Activated naive CD8-positive, alpha-beta T cell (primary cell): ENCODE data around the gene UBAP1.
"Not testable (repeated sequence)": the region's sequence is repeated elsewhere in the genome, so short reads cannot be mapped to it uniquely, and the experiment has no call there.

Experiments
- H3K27ac Mint-ChIP-seq: one replicate; pipeline ENCODE4 v1.8.0; 2021; ENCODE audit warnings: mixed read lengths
- H3K27me3 Mint-ChIP-seq: one replicate; pipeline ENCODE4 v1.8.0; 2021; ENCODE audit warnings: mixed read lengths
- H3K36me3 Mint-ChIP-seq: one replicate; pipeline ENCODE4 v1.8.0; 2021; ENCODE audit warnings: mixed read lengths
- H3K4me1 Mint-ChIP-seq: one replicate; pipeline ENCODE4 v1.8.0; 2021; ENCODE audit warnings: low read depth, mixed read lengths
- H3K4me3 Mint-ChIP-seq: one replicate; pipeline ENCODE4 v1.8.0; 2021; ENCODE audit warnings: mild to moderate bottlenecking, mixed read lengths
- H3K9me3 Mint-ChIP-seq: one replicate; pipeline ENCODE4 v1.8.0; 2021; ENCODE audit warnings: low read depth, mixed read lengths

UBAP1 gene

DNA sequence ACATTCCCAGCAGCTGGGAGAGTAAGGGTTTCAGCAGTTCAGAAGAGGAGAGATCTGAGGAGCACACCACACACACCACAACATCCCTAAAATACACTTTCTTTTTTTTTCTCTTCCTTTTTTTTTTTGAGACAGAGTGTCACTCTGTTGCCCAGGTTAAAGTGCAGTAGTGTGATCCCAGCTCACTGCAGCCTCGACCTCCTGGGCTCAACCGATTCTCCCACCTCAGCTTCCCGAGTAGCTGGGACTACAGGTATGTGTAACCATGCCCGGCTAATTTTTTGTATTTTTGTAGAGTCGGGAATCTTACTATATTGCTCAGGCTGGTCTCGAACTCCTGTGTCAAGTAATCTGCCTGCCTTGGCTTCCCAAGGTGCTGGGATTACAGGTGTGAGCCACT, 9.7 kb upstream of the UBAP1 start:
- no peaks in the 10 kb centered on the region for H3K27me3 Mint-ChIP-seq
- no peak overlapping the region for H3K27ac Mint-ChIP-seq
- H3K4me3 Mint-ChIP-seq, result no peak overlapping the region
- no peaks in the 10 kb centered on the region for H3K36me3 Mint-ChIP-seq
- H3K9me3 Mint-ChIP-seq, result no peaks in the 10 kb centered on the region
- peaks cover 8% of the 10 kb centered on the region for H3K4me1 Mint-ChIP-seq

DNA sequence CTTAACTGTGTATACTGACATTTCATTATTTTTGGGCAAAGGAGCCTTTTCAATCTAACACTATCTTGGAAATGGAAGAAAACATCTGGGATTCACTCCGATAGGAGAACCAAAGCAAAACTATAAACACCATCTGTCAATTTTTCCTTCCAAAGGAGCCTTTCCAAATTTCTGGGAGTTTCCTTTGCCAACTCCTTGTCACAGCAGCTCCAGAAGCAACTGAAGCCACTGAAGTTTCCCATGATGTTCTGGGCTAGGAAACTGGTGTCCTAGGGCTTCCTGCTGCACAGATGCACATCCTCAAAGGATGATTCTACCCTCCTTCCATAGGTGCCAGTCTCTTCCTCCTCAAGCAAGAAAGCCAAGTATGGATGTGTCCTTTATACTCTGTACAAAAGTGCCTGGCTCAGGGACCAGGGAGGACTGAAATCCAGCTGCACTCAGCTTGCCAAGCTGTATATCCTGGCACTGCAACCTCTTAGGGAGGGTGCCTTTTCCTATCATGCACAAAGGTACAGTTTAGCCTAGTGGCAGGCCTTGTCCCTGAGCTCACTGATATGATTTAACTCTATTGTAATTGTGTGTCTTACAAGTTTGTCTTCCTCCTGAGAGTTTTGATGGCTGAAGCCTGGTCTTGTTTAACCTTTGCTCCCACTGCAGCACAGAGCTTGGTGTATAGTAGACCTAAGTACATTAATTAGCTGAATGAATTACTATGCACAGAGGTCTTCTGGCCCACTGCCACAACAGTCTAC, 8.4 kb upstream of the UBAP1 start:
- H3K27ac Mint-ChIP-seq, result peak overlapping the region; percentile 46
- H3K27me3 Mint-ChIP-seq, result no peaks in the 10 kb centered on the region
- peaks cover 8% of the 10 kb centered on the region for H3K4me1 Mint-ChIP-seq
- no peaks in the 10 kb centered on the region for H3K9me3 Mint-ChIP-seq
- no peak overlapping the region for H3K4me3 Mint-ChIP-seq
- H3K36me3 Mint-ChIP-seq, result no peaks in the 10 kb centered on the region

DNA sequence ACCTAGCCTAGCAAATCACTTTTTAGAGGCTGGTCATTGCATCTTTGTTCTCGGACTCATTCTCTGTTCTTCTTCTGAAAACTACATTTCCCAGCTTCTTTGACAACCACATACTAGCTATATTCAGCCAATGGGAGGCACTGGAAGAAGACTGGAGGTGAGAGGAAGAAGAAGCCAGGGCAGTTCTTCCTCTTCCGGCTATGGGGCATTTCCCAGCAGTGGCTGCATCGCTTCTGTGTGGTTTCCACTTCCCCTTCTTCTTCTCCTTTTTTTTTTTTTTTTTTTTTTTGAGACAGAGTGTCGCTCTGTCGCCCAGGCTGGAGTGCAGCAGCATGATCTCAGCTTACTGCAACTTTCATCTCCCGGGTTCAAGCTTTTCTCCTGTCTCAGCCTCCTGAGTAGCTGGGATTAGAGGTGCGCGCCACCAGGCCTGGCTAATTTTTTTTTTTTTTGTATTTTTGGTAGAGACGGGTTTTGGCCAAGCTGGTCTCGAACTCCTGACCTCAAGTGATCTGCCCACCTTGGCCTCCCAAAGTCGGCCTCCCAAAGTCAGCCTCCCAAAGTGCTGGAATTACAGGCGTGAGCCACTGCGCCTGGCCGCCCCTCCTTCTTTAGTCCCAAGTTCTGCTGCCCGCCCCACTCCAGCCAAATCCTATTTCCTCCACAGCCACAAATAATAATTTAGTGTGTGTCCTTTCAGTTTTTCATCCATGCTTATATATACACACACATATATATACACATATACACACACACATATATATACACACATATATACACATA, 6.9 kb upstream of the UBAP1 start:
- Mint-ChIP-seq H3K4me3 (peak overlapping the region; percentile 76), H3K27ac (peak overlapping the region; percentile 87), H3K27me3 (no peaks in the 10 kb centered on the region), H3K36me3 (no peaks in the 10 kb centered on the region), H3K4me1 (peaks cover 13% of the 10 kb centered on the region), H3K9me3 (no peaks in the 10 kb centered on the region)

DNA sequence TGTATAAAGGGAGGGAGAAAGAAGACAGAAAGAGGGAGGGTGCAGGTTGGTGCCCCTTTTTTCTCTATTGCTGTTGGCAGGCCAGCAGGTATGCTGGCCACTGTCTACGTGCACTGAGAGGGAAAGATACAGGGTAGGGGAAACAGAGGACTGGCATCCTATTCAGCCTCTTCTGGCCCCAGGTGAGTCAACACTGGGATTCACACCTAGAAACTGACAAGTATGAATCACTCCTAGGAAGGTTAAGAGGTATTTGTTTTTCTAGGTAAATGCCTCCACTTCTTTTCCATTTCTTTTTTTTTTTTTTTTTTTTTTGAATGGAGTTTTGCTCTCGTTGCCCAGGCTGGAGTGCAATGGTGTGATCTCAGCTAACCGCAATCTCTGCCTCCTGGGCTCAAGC, 2.8 kb upstream of the UBAP1 start:
- Mint-ChIP-seq H3K4me1 (peaks cover 31% of the 10 kb centered on the region), H3K27me3 (no peaks in the 10 kb centered on the region), H3K27ac (no peak overlapping the region), H3K4me3 (no peak overlapping the region), H3K36me3 (no peaks in the 10 kb centered on the region), H3K9me3 (no peaks in the 10 kb centered on the region)

DNA sequence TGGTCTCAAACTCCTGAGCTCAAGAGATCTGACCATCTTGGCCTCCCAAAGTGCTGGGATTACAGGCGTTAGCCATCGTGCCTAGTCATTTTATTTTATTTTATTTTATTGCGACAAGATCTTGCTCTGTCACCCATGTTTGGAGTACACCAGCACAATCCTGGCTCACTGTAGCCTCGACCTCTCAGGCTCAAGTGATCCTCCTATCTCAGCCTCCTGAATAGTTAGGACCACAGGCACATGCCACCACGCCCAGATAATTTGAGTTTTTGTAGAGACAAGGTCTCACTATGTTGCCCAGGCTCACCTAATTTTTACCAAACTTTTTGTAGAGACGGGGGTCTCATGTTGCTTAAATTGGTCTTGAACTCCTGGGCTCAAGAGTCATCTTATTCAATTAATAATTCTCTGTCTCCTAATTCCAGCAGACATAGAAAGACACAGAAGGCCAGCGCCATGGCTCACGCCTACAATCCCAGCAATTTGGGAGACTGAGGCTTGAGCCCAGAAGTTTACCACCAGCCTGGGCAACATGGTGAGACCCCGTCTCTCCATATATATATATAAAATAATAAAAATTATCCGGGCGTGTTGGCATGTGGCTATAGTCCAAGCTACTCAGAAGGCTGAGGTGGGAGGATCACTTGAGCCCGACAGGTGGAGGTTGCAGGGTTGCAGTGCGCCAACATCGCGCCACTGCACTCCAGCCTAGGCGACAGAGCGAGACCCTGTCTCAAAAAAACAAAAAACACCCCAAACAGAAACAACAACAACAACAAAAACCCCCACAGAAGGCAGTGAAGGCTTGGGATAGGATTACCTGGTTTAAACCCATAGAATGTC, 1.0 kb upstream of the UBAP1 start:
- no peaks in the 10 kb centered on the region for H3K9me3 Mint-ChIP-seq
- peak overlapping the region; percentile 95 for H3K4me3 Mint-ChIP-seq
- H3K27ac Mint-ChIP-seq, result peak overlapping the region; percentile 97
- H3K4me1 Mint-ChIP-seq, result peaks cover 29% of the 10 kb centered on the region
- no peaks in the 10 kb centered on the region for H3K27me3 Mint-ChIP-seq
- H3K36me3 Mint-ChIP-seq, result no peaks in the 10 kb centered on the region

DNA sequence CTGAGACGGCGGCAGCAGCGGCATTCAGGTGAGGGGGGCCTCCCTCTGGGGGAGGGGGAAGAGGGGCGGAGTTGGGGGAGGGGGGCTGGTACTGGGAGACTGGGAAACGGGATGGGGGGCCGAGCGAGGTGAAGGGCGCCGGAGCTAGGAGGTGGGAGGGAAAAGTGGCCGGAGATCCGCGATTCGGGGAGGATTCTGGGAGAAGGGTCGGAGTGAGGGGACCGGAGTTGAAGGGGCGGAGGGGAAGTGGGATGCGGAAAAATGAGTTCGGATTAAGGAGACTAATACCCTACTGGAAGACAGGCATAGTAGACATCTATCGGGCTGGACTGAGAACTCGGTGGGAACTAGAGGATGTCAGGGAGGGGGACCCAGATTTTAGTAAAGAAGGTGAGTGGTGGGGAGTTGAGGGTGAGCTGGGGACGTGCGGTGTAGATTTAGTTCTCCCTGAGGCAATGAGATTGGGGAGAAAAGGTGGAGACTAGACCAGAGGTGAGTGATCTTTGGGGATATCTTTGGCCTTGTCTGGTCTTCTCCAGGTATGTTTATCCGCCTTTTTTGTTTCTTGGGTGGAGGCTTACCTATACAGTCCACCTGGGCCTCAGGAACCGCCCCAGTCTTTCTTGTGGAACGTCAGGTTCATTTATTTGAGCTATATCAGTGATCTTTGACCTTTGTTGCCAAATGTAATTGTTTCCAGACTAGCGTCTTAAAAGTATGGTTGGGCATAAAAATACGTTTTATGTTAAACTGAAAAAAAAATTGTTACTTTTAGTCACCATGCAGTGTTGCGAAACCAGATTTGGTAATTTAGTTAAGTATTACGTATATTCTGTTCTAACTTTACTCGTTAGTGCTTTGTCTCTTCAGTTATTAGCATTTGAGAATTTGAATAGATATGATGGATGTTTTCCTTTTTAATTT, 632 bp downstream of the UBAP1 start:
- Mint-ChIP-seq H3K27ac (peak overlapping the region; percentile 97), H3K9me3 (no peaks in the 10 kb centered on the region), H3K4me3 (peak overlapping the region; percentile 95), H3K27me3 (no peaks in the 10 kb centered on the region), H3K36me3 (no peaks in the 10 kb centered on the region), H3K4me1 (peaks cover 32% of the 10 kb centered on the region)

DNA sequence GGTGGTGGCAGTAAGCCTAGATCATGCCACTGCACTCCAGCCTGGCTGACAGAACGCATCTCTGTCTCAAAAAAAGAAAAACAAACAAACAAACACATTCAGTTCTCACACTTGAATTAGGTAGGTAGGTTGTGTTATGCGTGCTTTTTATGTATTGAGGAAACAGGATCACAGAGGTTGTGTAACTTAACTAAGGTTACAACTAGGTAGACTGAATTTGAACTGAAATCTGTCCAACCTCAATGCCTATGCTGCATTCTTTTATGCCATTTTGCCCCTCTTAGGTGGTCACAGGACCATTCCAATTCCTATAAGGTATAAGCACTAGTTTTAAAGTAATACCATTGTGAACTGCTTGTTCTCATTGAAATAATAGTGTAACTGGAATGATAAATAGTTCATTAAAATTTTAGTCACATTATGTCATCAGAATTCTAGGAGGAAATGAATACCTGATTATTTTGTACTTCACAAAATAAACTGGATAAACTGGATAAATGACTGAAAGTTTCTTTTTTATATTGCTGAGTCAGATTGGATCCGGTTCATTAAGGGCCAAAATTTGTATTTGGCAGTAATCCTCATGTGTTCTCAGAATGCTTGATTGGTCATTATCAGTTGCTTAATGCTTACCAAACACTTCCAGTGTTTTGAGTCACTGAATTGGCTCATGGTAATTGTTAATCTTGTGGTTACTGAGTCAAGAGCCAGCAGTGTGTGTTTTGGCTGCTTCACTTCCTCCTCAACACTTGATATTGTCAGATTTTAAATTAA, 7.1 kb downstream of the UBAP1 start:
- Mint-ChIP-seq H3K4me3 (peak overlapping the region; percentile 20), H3K27me3 (no peaks in the 10 kb centered on the region), H3K4me1 (peaks cover 49% of the 10 kb centered on the region), H3K36me3 (peaks cover 4% of the 10 kb centered on the region), H3K27ac (peak overlapping the region; percentile 81), H3K9me3 (no peaks in the 10 kb centered on the region)

DNA sequence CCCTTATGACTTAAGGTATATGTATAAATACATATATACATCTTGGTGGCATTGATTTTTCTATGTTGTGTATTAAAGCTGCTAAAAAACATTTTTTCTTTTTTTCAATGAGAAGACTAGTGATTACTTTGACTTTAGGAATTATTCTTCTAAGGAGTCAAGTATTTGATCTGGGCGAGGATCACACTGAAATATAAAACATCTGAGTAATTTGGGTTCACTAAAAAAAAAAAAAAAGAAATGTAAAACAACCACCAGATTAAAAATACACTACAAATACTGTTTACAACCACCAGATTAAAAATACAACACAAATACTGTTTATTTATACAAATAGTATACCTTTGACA, 9.0 kb downstream of the UBAP1 start:
- Mint-ChIP-seq H3K4me3 (no peak overlapping the region), H3K36me3 (peaks cover 7% of the 10 kb centered on the region), H3K27ac (peak overlapping the region; percentile 18), H3K27me3 (no peaks in the 10 kb centered on the region), H3K9me3 (no peaks in the 10 kb centered on the region), H3K4me1 (peaks cover 55% of the 10 kb centered on the region)

DNA sequence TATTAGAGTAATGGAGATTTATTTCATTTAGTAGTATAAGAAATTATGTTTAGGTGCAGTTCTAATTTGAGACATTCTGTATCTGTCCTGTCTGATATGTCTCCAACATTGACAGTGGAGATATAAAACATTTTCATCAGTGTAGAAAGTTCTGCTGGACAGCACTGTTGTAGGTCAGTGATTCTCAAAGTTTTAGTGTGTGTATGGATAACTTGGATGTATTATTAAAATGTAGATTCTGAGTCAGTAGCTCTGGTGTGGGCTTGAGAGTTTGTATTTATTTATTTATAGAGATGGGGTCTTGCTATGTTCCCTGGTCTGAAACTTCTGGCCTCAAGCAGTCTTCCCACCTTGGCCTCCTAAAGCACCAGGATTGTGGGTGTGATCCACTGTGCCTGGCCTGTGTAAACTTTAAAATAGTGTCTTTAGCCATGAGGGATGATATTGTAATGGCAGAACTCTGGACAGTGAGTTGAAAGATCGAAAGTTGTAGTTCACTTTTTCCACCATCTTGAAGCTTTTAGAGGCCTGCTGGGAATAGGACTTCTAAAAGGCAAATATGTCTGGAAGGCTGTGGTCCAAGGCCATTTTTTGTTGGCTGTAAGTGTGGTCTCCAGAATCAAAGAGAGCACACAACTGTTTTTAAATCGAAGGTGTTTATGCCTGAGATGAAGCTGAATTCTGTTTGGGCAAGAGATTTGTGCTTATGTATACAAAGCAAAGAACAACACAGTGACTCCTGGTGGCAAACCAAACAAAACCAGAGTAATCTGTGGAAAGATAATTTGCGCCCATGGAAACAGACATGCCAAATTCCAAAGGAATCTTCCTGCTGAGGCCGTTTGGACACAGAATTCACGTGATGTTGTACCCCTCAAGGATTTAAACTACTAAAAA, 12.4 kb downstream of the UBAP1 start:
- H3K27me3 Mint-ChIP-seq, result no peaks in the 10 kb centered on the region
- no peaks in the 10 kb centered on the region for H3K9me3 Mint-ChIP-seq
- H3K36me3 Mint-ChIP-seq, result peaks cover 4% of the 10 kb centered on the region
- H3K4me3 Mint-ChIP-seq, result peak overlapping the region; percentile 34
- H3K27ac Mint-ChIP-seq, result peak overlapping the region; percentile 22
- H3K4me1 Mint-ChIP-seq, result peaks cover 61% of the 10 kb centered on the region

DNA sequence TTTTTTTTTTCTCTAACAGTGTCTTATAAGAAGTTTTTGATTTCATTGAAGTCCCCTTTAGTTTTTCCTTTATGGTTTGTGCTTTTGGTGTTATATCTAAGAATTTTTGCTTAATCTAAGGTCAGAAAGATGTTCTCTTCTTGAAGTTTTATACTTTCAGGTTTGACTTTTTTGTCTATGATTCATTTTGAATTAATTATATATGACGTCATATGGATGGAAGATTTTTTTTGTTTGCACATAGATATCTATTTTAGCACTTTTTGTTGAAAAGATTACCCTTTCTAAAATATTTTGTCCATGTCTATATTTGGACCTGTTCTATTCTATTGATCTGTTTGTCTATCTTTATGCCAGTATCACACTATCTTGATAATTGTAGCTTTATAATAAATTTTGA, 16.3 kb downstream of the UBAP1 start:
- Mint-ChIP-seq H3K4me1 (peaks cover 56% of the 10 kb centered on the region), H3K9me3 (no peaks in the 10 kb centered on the region), H3K36me3 (peaks cover 9% of the 10 kb centered on the region), H3K27me3 (no peaks in the 10 kb centered on the region), H3K27ac (peak overlapping the region; percentile 55), H3K4me3 (no peak overlapping the region)

DNA sequence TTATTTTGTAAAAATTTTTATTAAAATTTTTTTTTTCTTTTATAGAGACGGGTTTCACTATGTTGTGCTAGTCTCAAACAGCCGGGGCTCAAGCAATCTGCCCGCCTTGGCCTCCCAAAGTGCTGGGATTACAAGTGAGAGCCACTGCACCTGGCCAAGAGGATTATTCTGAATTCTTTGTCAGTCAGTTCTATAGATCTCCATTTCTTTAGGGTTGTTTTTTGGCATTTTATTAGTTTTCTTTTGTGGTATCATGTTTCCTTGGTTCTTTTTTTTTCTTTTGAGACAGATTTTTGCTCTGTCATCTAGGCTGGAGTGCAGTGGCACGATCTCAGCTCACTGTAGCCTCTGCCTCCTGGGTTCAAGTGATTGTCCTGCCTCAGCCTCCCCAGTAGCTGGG, 18.4 kb downstream of the UBAP1 start:
- H3K4me3 Mint-ChIP-seq, H3K27ac Mint-ChIP-seq, H3K36me3 Mint-ChIP-seq, H3K27me3 Mint-ChIP-seq, H3K9me3 Mint-ChIP-seq: not testable (repeated sequence)
- peaks cover 50% of the 10 kb centered on the region for H3K4me1 Mint-ChIP-seq

DNA sequence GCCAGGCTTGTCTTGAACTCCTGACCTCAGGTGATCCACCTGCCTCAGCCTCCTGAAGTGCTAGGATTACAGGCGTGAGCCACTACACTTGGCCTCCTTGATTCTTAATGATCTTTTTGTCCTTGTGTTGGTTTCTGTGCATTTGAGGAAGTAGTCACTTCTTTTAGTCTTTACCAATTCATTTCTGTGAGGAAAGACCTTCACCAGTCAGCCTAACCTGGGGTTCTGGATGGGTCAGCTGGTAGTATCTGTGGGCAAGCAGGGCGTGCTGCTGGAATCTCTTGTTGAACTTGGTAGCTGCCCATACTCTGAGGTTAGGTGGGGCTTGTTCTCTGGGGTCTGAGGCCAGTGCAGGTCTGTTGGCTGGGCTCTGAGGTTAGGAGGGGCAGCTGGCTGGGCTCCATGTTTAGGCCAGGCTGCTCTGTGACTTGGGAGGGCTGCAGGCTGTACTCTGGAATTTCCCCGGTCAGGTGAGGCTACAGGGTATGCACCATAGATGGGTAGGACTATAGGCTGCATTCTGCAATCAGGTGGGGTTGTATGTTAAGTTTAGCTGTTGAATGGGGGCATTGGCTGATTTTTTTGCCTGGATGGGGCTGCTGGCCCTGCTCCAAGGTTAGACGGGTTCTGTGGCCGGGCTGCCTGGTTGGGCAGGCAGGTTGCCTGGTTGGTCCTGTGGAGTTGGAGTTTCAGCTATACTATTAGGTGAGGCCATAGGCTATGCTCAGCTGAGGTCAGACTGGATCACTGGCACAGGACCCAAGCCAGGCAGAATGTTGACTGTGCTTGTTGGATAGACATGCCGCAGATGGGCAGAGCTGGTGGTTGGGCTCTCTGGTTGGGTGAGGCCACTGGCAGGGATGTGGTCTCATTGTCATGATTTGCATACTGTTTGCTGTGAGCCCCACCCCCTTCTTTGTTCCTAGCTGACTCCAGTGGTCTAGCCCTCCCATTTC, 19.2 kb downstream of the UBAP1 start:
- Mint-ChIP-seq H3K27me3 (no peaks in the 10 kb centered on the region), H3K4me1 (peaks cover 50% of the 10 kb centered on the region), H3K9me3 (no peaks in the 10 kb centered on the region), H3K36me3 (peaks cover 5% of the 10 kb centered on the region), H3K27ac (no peak overlapping the region), H3K4me3 (no peak overlapping the region)
